HEK293 (cell line): ENCODE results near the gene SP8.

Source experiments
- FEZF1 ChIP-seq: fragments of 450-650 bp; formaldehyde crosslinking; IDR thresholded peaks from 2 replicates; pipeline ENCODE4 v1.5.1; 2016; ENCODE audit warnings: missing biosample characterization, missing genetic modification characterization
- OSR2 ChIP-seq: fragments of 450-650 bp; formaldehyde crosslinking; IDR thresholded peaks from 2 replicates; pipeline ENCODE4 v1.5.1; 2016; ENCODE audit warnings: missing biosample characterization, missing genetic modification characterization
- OVOL3 ChIP-seq: fragments of 450-650 bp; formaldehyde crosslinking; IDR thresholded peaks from 2 replicates; pipeline ENCODE4 v1.5.1; 2016; ENCODE audit warnings: missing biosample characterization, missing genetic modification characterization
- PRDM1 ChIP-seq: fragments of 450-650 bp; formaldehyde crosslinking; IDR thresholded peaks from 2 replicates; pipeline ENCODE4; 2016; ENCODE audit warnings: missing biosample characterization, missing genetic modification characterization
- SP7 ChIP-seq: fragments of 450-650 bp; formaldehyde crosslinking; IDR thresholded peaks from 2 replicates; pipeline ENCODE4 v1.5.1; 2016; ENCODE audit warnings: missing biosample characterization, missing genetic modification characterization
- ZFHX2 ChIP-seq: fragments of 450-650 bp; formaldehyde crosslinking; conservative IDR thresholded peaks from 2 replicates; pipeline ENCODE4 v1.5.1; 2016; ENCODE audit warnings: missing biosample characterization, missing genetic modification characterization
- ZIC2 ChIP-seq: fragments of 450-650 bp; formaldehyde crosslinking; IDR thresholded peaks from 2 replicates; pipeline ENCODE4 v1.5.1; 2016; ENCODE audit warnings: missing biosample characterization, missing genetic modification characterization
- ZNF112 ChIP-seq: fragments of 450-650 bp; formaldehyde crosslinking; IDR thresholded peaks from 2 replicates; pipeline ENCODE4 v1.5.0; 2017; ENCODE audit warnings: missing biosample characterization, missing genetic modification characterization
- ZNF155 ChIP-seq: fragments of 450-650 bp; formaldehyde crosslinking; IDR thresholded peaks from 2 replicates; pipeline ENCODE4 v1.5.1; 2016; ENCODE audit warnings: missing biosample characterization, missing genetic modification characterization
- ZNF211 ChIP-seq: fragments of 450-650 bp; formaldehyde crosslinking; IDR thresholded peaks from 2 replicates; pipeline ENCODE4 v1.5.1; 2016; ENCODE audit warnings: low read depth, missing biosample characterization, missing genetic modification characterization
- ZNF302 ChIP-seq: fragments of 450-650 bp; formaldehyde crosslinking; IDR thresholded peaks from 2 replicates; pipeline ENCODE4 v1.5.1; 2016; ENCODE audit warnings: missing biosample characterization, missing genetic modification characterization, low read depth
- ZNF311 ChIP-seq: fragments of 450-650 bp; formaldehyde crosslinking; IDR thresholded peaks from 2 replicates; pipeline ENCODE4 v1.5.1; 2017; ENCODE audit warnings: missing biosample characterization, missing genetic modification characterization, borderline replicate concordance
- ZNF354C ChIP-seq: fragments of 450-650 bp; formaldehyde crosslinking; IDR thresholded peaks from 2 replicates; pipeline ENCODE4 v1.5.1; 2016; ENCODE audit warnings: missing biosample characterization, missing genetic modification characterization, low read depth, borderline replicate concordance
- ZNF366 ChIP-seq: fragments of 450-650 bp; formaldehyde crosslinking; conservative IDR thresholded peaks from 2 replicates; pipeline ENCODE4 v1.5.1; 2016; ENCODE audit warnings: missing biosample characterization, missing genetic modification characterization
- ZNF549 ChIP-seq: fragments of 450-650 bp; IDR thresholded peaks from 2 replicates; pipeline ENCODE4 v1.5.1; 2018; ENCODE audit warnings: missing biosample characterization, missing genetic modification characterization, mild to moderate bottlenecking, inconsistent platforms, moderate library complexity
- ZNF561 ChIP-seq: fragments of 450-650 bp; IDR thresholded peaks from 2 replicates; pipeline ENCODE4 v1.5.1; 2018; ENCODE audit warnings: missing biosample characterization, missing genetic modification characterization, borderline replicate concordance
- ZNF677 ChIP-seq: fragments of 450-650 bp; IDR thresholded peaks from 2 replicates; pipeline ENCODE4 v1.5.0; 2018; ENCODE audit warnings: missing biosample characterization, mild to moderate bottlenecking, missing genetic modification characterization, moderate library complexity
- ZNF701 ChIP-seq: fragments of 450-650 bp; formaldehyde crosslinking; IDR thresholded peaks from 2 replicates; pipeline ENCODE4 v1.5.1; 2016; ENCODE audit warnings: missing biosample characterization, missing genetic modification characterization
- ZSCAN30 ChIP-seq: fragments of 450-650 bp; IDR thresholded peaks from 2 replicates; pipeline ENCODE4 v1.5.1; 2018; ENCODE audit warnings: missing biosample characterization, mild to moderate bottlenecking, missing genetic modification characterization, moderate library complexity
- TF ChIP-seq, protein P1 (sequence below): fragments of 450-650 bp; formaldehyde crosslinking; IDR thresholded peaks from 2 replicates; pipeline ENCODE4 v1.5.1; 2016; ENCODE audit warnings: missing biosample characterization, missing genetic modification characterization
- TF ChIP-seq, protein P2 (sequence below): fragments of 450-650 bp; formaldehyde crosslinking; IDR thresholded peaks from 2 replicates; pipeline ENCODE4 v1.5.1; 2016; ENCODE audit warnings: missing biosample characterization, missing genetic modification characterization
- TF ChIP-seq, protein P3 (sequence below): fragments of 450-650 bp; formaldehyde crosslinking; IDR thresholded peaks from 2 replicates; pipeline ENCODE4 v1.5.1; 2016; ENCODE audit warnings: missing biosample characterization, missing genetic modification characterization, low read depth
- TF ChIP-seq, protein P4 (sequence below): fragments of 450-650 bp; formaldehyde crosslinking; IDR thresholded peaks from 2 replicates; pipeline ENCODE4 v1.5.1; 2016; ENCODE audit warnings: missing biosample characterization, missing genetic modification characterization
- TF ChIP-seq, protein P5 (sequence below): fragments of 450-650 bp; formaldehyde crosslinking; IDR thresholded peaks from 2 replicates; pipeline ENCODE4 v1.5.1; 2016; ENCODE audit warnings: missing biosample characterization, missing genetic modification characterization
- TF ChIP-seq, protein P6 (sequence below): fragments of 450-650 bp; formaldehyde crosslinking; IDR thresholded peaks from 2 replicates; pipeline ENCODE4 v1.5.1; 2016; ENCODE audit warnings: missing biosample characterization, missing genetic modification characterization

The SP8 gene

DNA sequence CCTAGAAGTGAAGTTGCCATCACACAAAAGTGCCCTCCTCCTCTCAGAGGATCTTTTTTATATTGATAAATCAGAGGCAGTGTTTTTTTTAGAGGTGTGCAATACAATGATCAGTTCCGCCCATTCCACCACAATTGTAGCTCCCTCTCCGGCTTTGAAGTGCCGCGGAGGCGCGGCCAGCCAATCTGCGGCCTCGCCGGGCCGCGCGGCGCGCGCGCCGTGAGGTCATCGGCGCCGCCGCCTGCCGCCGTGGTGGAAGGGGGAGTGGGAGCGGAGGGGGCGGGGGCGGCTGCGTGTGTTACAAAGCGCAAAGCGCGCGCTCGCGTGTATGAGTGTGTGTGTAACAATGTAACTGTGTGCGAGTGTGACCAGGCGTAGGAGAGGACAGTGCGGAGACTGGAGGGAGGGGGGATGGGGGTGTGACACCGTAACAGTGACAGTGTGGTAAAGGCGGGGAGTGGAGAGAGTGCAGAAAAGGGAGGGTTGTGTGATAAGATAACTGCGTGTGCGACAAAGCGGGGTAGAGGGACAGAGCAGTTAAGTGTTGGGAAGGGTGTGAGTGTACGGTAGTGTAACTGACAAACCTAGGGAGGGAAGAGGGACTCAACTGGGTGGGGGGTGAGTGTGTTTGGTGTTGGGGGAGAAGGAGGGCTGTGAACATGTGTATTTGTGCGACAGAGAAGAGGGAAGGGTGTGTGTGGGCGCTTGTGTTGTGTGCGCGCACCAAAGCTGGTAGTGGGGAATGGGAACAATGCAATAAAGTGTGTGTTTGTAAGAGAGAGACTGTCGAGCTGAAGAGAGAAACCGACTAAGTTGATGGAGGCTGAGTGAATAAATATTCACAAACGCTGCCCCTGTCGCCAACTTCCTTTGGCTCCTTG lies at the start of gene SP8 (continued):
- TF ChIP-seq ZNF211 = no peak
- TF ChIP-seq ZSCAN30 (tag by site-specific recombination) = peak; percentile 33; the same call in 1 of the 2 replicates
- TF ChIP-seq FEZF1 (tag by site-specific recombination) = no peak
- TF ChIP-seq, protein P1, sequence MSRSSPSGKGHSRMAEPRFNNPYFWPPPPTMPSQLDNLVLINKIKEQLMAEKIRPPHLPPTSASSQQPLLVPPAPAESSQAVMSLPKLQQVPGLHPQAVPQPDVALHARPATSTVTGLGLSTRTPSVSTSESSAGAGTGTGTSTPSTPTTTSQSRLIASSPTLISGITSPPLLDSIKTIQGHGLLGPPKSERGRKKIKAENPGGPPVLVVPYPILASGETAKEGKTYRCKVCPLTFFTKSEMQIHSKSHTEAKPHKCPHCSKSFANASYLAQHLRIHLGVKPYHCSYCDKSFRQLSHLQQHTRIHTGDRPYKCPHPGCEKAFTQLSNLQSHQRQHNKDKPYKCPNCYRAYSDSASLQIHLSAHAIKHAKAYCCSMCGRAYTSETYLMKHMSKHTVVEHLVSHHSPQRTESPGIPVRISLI (tag by site-specific recombination) = no peak
- TF ChIP-seq ZNF366 (tag by site-specific recombination) = peak; percentile 92
- peak; percentile 97 for TF ChIP-seq PRDM1
- TF ChIP-seq ZNF549 = no peak
- TF ChIP-seq SP7 (tag by site-specific recombination) = peak; percentile 72
- TF ChIP-seq, protein P2, sequence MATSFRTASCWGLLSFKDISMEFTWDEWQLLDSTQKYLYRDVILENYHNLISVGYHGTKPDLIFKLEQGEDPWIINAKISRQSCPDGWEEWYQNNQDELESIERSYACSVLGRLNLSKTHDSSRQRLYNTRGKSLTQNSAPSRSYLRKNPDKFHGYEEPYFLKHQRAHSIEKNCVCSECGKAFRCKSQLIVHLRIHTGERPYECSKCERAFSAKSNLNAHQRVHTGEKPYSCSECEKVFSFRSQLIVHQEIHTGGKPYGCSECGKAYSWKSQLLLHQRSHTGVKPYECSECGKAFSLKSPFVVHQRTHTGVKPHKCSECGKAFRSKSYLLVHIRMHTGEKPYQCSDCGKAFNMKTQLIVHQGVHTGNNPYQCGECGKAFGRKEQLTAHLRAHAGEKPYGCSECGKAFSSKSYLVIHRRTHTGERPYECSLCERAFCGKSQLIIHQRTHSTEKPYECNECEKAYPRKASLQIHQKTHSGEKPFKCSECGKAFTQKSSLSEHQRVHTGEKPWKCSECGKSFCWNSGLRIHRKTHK = no peak
- TF ChIP-seq ZNF302 (tag by site-specific recombination) = no peak
- TF ChIP-seq, protein P3, sequence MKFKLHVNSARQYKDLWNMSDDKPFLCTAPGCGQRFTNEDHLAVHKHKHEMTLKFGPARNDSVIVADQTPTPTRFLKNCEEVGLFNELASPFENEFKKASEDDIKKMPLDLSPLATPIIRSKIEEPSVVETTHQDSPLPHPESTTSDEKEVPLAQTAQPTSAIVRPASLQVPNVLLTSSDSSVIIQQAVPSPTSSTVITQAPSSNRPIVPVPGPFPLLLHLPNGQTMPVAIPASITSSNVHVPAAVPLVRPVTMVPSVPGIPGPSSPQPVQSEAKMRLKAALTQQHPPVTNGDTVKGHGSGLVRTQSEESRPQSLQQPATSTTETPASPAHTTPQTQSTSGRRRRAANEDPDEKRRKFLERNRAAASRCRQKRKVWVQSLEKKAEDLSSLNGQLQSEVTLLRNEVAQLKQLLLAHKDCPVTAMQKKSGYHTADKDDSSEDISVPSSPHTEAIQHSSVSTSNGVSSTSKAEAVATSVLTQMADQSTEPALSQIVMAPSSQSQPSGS (tag by site-specific recombination) = no peak
- no peak for TF ChIP-seq ZNF677 (tag by site-specific recombination)
- TF ChIP-seq, protein P4, sequence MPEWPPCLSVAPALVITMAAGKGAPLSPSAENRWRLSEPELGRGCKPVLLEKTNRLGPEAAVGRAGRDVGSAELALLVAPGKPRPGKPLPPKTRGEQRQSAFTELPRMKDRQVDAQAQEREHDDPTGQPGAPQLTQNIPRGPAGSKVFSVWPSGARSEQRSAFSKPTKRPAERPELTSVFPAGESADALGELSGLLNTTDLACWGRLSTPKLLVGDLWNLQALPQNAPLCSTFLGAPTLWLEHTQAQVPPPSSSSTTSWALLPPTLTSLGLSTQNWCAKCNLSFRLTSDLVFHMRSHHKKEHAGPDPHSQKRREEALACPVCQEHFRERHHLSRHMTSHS (tag by site-specific recombination) = peak; percentile 27; the same call in 1 of the 2 replicates
- no peak for TF ChIP-seq ZIC2 (tag by site-specific recombination)
- TF ChIP-seq ZNF112 (tag by site-specific recombination) = no peak
- TF ChIP-seq OSR2 (tag by site-specific recombination) = no peak
- no peak for TF ChIP-seq ZNF701 (tag by site-specific recombination)
- TF ChIP-seq ZNF354C (tag by site-specific recombination) = no peak
- peak; percentile 93 for TF ChIP-seq ZFHX2 (tag by site-specific recombination)
- no peak for TF ChIP-seq OVOL3 (tag by site-specific recombination)
- no peak for TF ChIP-seq ZNF561
- no peak for TF ChIP-seq ZNF155
- TF ChIP-seq, protein P5, sequence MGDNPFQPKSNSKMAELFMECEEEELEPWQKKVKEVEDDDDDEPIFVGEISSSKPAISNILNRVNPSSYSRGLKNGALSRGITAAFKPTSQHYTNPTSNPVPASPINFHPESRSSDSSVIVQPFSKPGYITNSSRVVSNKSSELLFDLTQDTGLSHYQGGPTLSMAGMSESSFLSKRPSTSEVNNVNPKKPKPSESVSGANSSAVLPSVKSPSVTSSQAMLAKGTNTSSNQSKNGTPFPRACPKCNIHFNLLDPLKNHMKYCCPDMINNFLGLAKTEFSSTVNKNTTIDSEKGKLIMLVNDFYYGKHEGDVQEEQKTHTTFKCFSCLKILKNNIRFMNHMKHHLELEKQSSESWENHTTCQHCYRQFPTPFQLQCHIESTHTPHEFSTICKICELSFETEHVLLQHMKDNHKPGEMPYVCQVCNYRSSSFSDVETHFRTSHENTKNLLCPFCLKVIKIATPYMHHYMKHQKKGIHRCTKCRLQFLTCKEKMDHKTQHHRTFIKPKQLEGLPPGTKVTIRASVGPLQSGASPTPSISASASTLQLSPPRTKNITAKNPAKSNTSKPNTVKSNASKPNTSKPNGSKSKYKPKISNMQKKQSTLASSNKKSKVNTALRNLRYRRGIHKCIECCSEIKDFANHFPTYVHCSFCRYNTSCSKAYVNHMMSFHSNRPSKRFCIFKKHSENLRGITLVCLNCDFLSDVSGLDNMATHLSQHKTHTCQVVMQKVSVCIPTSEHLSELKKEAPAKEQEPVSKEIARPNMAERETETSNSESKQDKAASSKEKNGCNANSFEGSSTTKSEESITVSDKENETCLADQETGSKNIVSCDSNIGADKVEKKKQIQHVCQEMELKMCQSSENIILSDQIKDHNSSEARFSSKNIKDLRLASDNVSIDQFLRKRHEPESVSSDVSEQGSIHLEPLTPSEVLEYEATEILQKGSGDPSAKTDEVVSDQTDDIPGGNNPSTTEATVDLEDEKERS = no peak
- TF ChIP-seq, protein P6, sequence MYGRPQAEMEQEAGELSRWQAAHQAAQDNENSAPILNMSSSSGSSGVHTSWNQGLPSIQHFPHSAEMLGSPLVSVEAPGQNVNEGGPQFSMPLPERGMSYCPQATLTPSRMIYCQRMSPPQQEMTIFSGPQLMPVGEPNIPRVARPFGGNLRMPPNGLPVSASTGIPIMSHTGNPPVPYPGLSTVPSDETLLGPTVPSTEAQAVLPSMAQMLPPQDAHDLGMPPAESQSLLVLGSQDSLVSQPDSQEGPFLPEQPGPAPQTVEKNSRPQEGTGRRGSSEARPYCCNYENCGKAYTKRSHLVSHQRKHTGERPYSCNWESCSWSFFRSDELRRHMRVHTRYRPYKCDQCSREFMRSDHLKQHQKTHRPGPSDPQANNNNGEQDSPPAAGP (tag by site-specific recombination) = peak; percentile 73
- TF ChIP-seq ZNF311 (tag by site-specific recombination) = no peak
